Fibroblast of peridontal ligament (primary cell): ENCODE data around the gene IMPDH2.

Experiments
- DNase-seq: peaks from one replicate; pipeline ENCODE4 v3.0.0-alpha.2; 2010; ENCODE audit errors: extremely low read depth

The IMPDH2 gene

DNA sequence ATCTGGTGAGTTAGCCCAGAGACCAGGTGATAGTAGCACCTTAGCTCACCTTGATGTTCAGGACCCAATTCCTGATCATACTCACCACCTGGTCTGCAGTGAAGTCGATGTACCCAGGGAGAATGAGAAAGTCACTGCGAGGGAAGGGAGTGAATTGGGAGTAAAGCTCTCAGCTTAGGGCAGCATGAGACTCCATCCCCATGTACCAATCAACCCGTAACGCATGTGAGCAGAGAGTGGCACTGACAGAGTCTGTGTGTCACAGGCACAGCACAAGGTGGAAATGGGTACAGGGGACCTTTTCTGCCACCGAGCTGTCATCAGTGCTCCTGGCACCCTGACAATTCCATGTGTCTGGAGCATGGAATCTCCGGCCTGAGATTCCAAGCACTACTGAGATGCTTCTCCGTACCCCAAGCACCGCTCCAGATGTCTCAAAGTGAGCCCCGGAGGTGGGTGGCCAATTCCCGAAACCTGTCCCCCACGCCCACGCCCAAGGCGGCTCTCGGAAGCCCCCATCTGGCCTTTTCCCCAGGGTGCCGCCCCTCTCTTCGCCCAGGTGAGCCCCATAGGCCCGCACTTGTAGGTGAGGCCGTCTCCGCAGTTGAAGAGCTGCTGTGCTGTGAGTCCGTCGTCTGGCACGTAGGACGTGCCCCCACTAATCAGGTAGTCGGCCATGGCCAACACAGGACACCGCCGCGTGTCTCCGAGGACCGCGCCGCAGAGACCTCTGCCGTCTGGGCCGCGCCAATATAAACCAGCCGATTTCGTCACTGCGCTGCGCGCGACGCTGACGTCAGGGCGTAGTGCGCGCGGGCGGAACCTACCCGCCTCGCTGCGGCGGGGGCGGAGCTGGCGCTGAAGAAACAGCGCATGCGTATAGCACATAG is at the start of gene IMPDH2:
Gene IMPDH2 (minus strand): TSS at position 726 of the 890 bp plus-strand sequence. CDS start 48 bp downstream, at position 678.
- DNase-seq: peak; percentile 90

DNA sequence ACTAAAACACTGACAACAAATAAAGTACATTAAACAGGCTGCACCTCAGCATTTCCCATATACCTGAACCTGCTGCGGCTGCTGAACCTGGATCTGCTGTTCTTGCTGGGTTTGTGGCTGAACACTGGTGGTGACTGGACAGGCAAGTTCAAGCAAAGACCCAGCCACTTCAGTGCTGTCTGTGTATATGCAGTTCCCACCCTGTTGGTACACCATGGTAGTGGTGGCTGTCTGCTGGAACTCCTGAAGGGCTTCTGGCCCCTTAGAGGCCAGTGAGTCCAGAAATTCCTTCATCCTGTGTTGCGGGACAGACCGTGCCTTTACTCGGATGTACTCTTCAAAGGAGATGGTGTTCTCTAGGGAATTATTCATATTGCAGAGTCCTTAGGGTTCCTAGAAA is 47.4 kb upstream of the IMPDH2 start:
- no peak for DNase-seq

DNA sequence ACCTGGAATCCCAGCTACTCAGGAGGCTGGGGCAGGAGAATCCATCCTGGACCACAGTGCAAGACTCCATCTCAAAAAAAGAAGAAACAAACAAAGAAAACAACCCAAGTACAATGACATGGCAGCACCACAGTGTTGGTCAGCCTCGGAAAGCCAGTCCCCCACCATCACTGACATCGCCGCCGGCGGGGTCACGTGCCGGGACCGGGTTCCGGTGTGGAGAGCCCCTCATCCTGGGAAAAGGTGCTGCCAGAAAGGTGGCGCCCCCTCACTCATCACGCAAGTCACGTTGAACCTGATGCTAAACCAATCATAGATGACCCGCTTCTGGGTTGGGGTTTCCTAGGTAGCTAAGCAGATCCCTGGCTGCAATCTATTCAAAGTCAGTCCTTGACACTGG is 46.9 kb upstream of the IMPDH2 start:
- no peak for DNase-seq

DNA sequence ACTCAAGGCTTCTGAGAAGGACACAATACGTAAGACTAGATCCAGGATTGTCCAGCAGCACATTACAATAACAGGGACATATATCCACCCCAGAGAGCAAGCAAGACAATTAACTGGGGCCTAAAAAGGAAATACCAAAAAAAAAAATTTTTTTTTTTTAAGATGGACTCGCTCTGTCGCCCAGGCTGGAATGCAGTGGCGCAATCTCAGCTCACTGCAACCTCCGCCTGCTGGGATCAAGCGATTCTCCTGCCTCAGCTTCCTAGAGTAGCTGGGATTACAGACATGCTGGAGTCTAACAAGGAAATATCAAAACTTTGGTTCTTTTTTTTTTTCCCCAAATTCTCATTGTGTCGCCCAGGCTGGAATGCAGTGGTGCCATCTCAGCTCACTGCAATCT is 28.8 kb upstream of the IMPDH2 start:
- DNase-seq: no peak

DNA sequence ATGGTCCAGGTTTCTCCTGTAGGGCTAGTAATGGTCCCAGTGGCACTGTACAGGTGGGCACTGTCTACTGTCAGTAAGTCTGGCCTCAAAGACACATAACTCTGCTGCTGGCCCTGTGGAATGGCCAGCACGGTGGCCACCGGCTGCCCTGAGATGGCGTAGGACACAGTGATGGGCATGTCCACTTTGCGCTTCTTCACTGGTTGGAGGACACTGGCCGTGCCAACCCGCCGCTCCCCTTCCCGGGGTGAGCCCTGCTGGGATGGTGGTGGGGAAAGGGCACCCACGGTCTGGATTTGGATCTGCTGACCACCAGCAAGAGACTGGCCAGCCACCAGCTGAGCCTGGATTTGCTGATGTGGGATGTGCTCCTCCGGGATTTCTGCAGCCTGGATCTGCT is 28.1 kb upstream of the IMPDH2 start:
- DNase-seq: no peak

- peak; percentile 18 for DNase-seq
Observed at GRCh38 chr3:49054344-49054862, 25.2 kb upstream of the IMPDH2 start.

DNA sequence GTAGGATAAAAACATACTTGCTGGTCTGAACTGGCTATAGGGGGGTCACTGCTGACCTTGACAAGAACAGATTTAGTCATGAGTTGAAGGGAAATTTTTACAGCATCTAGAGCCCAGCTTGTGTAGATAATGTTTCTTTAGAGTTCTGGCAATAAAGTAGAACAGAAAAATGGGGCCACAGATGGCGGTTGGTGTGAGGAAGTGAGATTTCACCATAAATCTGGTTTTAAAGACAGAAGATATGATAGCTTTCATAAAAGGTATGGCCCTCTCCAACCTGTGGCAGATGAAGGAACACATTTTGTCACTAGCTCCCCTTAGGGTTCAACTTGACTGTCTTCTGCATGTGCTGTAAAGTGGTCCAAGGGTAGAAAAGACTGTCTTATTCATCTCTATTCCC is 24.3 kb upstream of the IMPDH2 start:
- DNase-seq: no peak

- DNase-seq: no peak
Observed at GRCh38 chr3:49035281-49035680, 6.1 kb upstream of the IMPDH2 start.

- DNase-seq: no peak
Observed at GRCh38 chr3:49034650-49035049, 5.5 kb upstream of the IMPDH2 start.

DNA sequence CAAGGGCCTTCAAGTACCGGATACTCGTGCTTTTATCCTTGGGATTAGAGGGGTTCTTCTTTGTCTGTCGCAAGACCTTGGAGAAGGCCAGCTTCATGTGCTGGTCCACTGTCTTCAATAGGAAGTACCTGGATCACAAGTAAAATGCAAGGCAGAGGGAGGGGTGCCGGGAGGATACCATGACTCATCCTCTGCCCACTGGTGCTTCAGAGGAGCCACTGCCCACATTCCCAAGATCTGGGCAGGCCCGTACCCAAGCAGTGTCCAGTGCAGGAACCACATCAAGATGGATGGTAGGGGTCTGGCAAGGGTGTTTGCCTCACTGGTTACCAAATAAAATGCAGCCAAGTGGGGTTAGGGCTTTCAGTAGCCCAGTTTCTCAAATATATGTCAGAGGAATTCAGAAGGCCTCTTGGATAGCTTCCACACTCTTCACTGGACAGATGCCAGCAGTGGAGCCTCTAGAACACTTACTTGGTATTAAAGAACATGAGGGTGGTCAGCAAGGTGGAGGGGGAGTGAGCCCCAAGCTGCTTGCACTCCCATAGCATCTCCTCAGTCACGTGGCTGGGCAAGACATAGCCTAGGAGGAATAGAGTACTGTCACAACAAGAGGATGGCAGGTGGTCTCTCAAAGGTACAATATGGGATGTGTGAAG is 3.6 kb upstream of the IMPDH2 start:
- no peak for DNase-seq

GRCh38 chr3:49030321-49030720 is 1.1 kb upstream of the IMPDH2 start:
- no peak for DNase-seq

DNA sequence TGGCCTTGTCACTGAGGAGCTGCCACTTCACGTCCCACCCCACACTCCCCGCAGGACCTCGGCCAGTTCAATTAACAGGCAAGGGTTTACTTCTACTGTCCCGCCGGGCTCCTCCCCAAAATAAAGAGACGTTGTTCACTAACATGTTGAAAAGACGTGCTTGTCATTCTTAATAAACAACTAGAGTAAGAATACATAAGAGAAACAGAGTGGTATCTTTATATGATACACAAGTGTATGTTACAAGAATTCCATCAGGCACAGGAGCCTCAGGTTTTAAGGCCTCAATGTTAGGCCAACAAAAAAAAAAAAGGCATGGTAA is 326 bp upstream of the IMPDH2 start:
- no peak for DNase-seq

DNA sequence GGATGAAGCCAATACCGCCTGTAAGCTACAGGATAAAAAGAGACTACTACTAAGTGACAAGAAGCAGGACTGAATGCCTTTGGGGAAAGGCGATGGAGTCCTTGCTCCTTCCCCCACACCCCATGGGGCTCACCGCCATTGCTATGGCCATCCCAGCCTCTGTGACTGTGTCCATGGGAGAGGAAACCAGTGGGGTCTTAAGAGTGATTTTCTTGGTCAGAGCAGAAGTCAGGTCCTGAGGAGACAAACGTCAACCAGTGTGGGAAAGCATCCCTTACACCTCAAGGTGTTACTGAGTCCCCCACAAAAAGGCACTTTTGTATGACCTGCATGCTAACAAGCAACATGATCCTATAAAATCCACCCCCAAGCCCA is 913 bp downstream of the IMPDH2 start:
- DNase-seq: no peak

DNA sequence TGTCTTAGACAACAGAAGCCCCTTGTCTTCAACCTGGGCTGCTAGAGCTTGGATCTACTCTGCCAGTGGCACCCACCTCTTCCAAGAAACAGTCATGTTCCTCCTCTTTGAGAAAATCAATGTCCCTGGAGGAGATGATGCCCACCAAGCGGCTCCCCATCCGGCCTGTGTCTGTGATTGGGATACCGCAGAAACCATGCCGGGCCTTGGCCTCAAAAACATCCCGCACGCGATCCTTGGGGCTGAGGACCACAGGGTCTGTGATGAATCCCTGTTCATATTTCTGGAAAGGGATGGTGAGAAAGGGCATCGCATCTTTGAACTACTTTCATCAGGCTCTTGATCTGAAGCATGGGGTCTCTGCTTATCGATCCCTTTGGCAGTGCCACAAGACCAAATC is 1.6 kb downstream of the IMPDH2 start:
- DNase-seq: no peak

- DNase-seq: no peak
Observed at GRCh38 chr3:49026536-49026935, 2.7 kb downstream of the IMPDH2 start.

DNA sequence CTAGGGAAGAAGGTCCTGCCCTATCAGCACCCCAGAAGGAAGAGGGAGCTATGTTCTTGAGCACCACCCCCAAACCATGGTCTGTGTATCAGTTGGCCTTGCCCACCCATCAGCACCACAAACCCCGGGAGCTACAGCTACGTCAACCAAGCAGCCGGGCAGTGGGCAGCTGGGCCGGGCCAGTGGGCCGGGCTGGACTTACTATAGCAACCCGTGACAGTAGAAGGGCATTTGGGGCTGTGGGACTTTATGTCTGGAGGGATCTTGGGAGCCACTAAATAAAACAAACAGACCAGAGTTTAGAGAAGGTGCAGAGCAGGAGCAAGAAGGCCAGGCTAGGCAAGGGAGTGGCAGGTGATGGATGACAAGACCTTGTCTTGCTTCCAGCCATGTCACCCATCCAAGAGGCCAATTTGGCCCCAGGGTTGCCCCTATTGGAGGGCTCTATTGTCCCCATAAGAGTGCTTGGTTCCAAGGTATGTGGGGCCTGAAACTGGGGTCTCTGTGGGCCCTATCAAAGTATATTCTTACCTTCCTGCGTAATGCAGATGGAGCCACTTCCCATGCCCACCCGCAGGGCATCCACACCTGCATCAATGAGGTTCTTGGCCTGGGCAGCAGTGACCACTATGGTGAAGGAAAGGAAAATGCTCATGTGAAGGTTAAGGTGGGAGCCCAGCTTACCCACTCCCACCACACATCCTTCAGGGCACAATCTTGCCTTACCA is 3.2 kb downstream of the IMPDH2 start:
- DNase-seq: no peak

GRCh38 chr3:49025005-49025792 is 4.0 kb downstream of the IMPDH2 start:
- DNase-seq: no peak

- DNase-seq: no peak
Observed at GRCh38 chr3:49024449-49024848, 4.7 kb downstream of the IMPDH2 start.

DNA sequence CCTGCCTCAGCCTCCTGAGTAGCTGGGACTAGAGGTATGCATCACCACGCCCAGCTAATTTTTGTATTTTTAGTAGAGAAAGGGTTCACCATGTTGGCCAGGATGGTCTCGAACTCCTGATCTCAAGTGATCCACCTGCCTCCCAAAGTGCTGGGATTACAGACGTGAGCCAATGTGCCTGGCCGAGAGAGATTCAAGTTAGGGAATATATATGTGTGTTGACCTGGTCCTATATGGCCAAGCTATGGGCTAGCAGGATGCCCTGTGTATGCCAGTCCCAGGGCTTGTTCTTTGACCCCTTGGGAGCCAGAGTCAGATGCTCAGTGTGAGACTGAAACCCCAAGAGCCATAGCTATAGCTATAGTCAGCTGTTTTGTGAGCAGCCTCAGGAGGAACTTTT is 5.4 kb downstream of the IMPDH2 start:
- no peak for DNase-seq

GRCh38 chr3:49022688-49023171 is 6.5 kb downstream of the IMPDH2 start:
- DNase-seq: no peak

GRCh38 chr3:49021813-49022687 is 7.1 kb downstream of the IMPDH2 start, which contains the start of gene NDUFAF3:
NDUFAF3 (plus strand) TSS chr3:49022121; CDS start chr3:49022145, 24 bp downstream.
- peak; percentile 90 for DNase-seq
